ENCODE results near the gene PPP3R2. TPM values are rescaled to one million over a fixed set of nuclear protein-coding genes. Genes with fewer than 3 reads are reported as not detected.

PPP3R2 gene
- total RNA-seq, 1 donor from 2014 or later: not detected

GRCh38 chr9:101567725-101568350 lies 26.9 kb downstream of the PPP3R2 start:
- no peak for TF ChIP-seq CTCF (conservative IDR thresholded peaks at IDR 0.05)
- peaks cover 22% of the 10 kb centered on the region for H3K36me3 Mint-ChIP-seq (ENCODE audit: low read depth)
- DNase-seq (ENCODE audit: low read depth, low spot score): no peak
- no peaks in the 10 kb centered on the region for H3K27me3 Mint-ChIP-seq (ENCODE audit: low read depth)
- H3K27ac Mint-ChIP-seq (ENCODE audit: unreplicated experiment): no peak overlapping the region
- no peaks in the 10 kb centered on the region for H3K9me3 Mint-ChIP-seq
- H3K4me3 Mint-ChIP-seq: no peak overlapping the region
- no peaks in the 10 kb centered on the region for H3K4me1 Mint-ChIP-seq

- Mint-ChIP-seq H3K36me3 (ENCODE audit: low read depth) (peaks cover 27% of the 10 kb centered on the region), H3K27ac (ENCODE audit: unreplicated experiment) (no peak overlapping the region), H3K9me3 (no peaks in the 10 kb centered on the region)
Observed at GRCh38 chr9:101566904-101567724, 27.7 kb downstream of the PPP3R2 start.

GRCh38 chr9:101564252-101564651 lies 30.5 kb downstream of the PPP3R2 start:
- Mint-ChIP-seq H3K36me3 (ENCODE audit: low read depth) (peaks cover 51% of the 10 kb centered on the region), H3K4me3 (no peak overlapping the region), H3K9me3 (peaks cover 1% of the 10 kb centered on the region), H3K27me3 (ENCODE audit: low read depth) (no peaks in the 10 kb centered on the region), H3K27ac (ENCODE audit: unreplicated experiment) (no peak overlapping the region), H3K4me1 (no peaks in the 10 kb centered on the region)
- TF ChIP-seq CTCF (conservative IDR thresholded peaks at IDR 0.05): no peak
- DNase-seq (ENCODE audit: low read depth, low spot score): no peak

More at GRCh38 chr9:101566904-101567724, 27.7 kb downstream of the PPP3R2 start:
- TF ChIP-seq CTCF (conservative IDR thresholded peaks at IDR 0.05): peak; percentile 61
- DNase-seq (ENCODE audit: low read depth, low spot score): no peak
- H3K4me1 Mint-ChIP-seq: no peaks in the 10 kb centered on the region
- H3K4me3 Mint-ChIP-seq: no peak overlapping the region
- H3K27me3 Mint-ChIP-seq (ENCODE audit: low read depth): no peaks in the 10 kb centered on the region

- Mint-ChIP-seq H3K27me3 (ENCODE audit: low read depth) (no peaks in the 10 kb centered on the region), H3K9me3 (peaks cover 14% of the 10 kb centered on the region), H3K4me3 (no peak overlapping the region), H3K4me1 (no peaks in the 10 kb centered on the region), H3K27ac (ENCODE audit: unreplicated experiment) (no peak overlapping the region), H3K36me3 (ENCODE audit: low read depth) (peaks cover 61% of the 10 kb centered on the region)
- no peak for TF ChIP-seq CTCF (conservative IDR thresholded peaks at IDR 0.05)
- DNase-seq (ENCODE audit: low read depth, low spot score): no peak
Observed at GRCh38 chr9:101562966-101563365, 31.8 kb downstream of the PPP3R2 start.

GRCh38 chr9:101561740-101562139 lies 33.0 kb downstream of the PPP3R2 start:
- H3K9me3 Mint-ChIP-seq: peaks cover 18% of the 10 kb centered on the region
- H3K4me3 Mint-ChIP-seq: no peak overlapping the region
- H3K36me3 Mint-ChIP-seq (ENCODE audit: low read depth): peaks cover 68% of the 10 kb centered on the region
- H3K27ac Mint-ChIP-seq (ENCODE audit: unreplicated experiment): no peak overlapping the region
- no peak for DNase-seq (ENCODE audit: low read depth, low spot score)
- H3K27me3 Mint-ChIP-seq (ENCODE audit: low read depth): no peaks in the 10 kb centered on the region
- no peaks in the 10 kb centered on the region for H3K4me1 Mint-ChIP-seq
- no peak for TF ChIP-seq CTCF (conservative IDR thresholded peaks at IDR 0.05)

Data from neural crest cell (in vitro differentiated cells).